GM21786 (cell line): Measurements from ENCODE around the gene UGT1A4.
"Not testable (repeated sequence)": the region's sequence is repeated elsewhere in the genome, so short reads cannot be mapped to it uniquely, and the experiment has no call there.

Experiments used
- ATAC-seq: cut with Tn5 transposase; IDR thresholded peaks from one replicate; pipeline ENCODE4 v1.9.1; 2021; ENCODE audit not compliant: unreplicated experiment

UGT1A4 gene

DNA sequence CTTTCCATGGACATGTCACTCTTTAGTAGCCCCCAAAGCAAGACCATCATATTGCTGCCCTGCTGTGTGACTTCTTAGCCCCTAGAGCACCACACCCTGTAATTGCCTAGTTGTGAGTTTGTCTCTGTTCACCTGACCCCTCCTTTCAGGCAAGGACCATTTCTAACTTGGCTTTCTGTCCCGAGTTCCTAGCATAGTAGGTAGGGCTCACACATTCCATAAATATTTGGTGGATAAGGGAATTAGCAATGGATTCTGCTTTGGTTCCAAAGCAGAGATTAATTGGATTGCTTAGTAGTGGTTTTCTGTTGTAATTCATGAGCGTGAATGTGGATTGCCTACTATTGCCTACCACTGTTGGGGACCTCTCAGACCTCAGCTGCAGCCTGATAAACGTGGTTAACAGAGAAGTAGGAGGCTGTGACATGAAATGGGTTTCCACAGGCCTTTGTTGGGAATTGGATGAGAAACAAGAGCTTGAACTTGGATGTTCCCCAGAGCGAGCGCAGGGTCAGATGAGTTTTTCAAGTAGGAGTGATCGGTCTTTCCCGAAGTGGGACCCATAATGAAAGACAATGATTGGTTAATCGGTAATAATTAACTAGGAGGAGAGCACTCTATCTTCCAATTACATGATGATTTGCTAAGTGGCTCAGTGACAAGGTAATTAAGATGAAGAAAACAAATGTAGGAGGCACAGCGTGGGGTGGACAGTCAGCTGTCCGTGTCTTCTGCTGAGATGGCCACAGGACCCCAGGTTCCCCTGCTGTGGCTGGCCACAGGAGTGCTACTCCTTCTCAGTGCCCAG lies 28.1 kb downstream of the UGT1A4 start:
- no peak for ATAC-seq

- ATAC-seq, result no peak
Observed at GRCh38 chr2:233747283-233747544, 28.7 kb downstream of the UGT1A4 start.

DNA sequence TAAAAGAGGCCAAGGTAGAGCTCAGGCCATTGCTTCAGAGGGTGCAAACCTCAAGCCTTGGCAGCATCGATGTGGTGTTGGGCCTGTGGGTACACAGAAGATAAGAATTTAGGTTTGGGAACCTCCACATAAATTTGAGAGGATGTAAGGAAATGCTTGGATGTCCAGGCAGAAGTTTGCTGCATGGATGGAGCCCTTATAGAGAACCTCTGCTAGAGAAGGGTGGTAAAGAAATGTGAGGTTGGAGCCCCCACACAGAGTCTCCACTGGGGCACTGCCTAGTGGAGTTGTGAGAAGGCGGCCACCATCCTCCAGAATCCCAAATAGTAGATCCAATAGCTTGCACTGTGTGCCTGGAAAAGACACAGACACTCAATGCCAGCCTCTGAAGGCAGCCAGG lies 32.2 kb downstream of the UGT1A4 start:
- not testable (repeated sequence) for ATAC-seq

GRCh38 chr2:233751212-233752009 lies 32.9 kb downstream of the UGT1A4 start:
- not testable (repeated sequence) for ATAC-seq

- ATAC-seq, result no peak
Observed at GRCh38 chr2:233754872-233755611, 36.5 kb downstream of the UGT1A4 start.

GRCh38 chr2:233756429-233757081 lies 38.0 kb downstream of the UGT1A4 start:
- no peak for ATAC-seq

- no peak for ATAC-seq
Observed at GRCh38 chr2:233758141-233758540, 39.6 kb downstream of the UGT1A4 start.

- ATAC-seq, result no peak
Observed at GRCh38 chr2:233758849-233759248, 40.3 kb downstream of the UGT1A4 start.

GRCh38 chr2:233760043-233760442 lies 41.5 kb downstream of the UGT1A4 start, which contains the start of gene UGT1A1:
Gene UGT1A1 (plus strand): TSS chr2:233760270. CDS start chr2:233760288, 18 bp downstream.
- ATAC-seq, result no peak

DNA sequence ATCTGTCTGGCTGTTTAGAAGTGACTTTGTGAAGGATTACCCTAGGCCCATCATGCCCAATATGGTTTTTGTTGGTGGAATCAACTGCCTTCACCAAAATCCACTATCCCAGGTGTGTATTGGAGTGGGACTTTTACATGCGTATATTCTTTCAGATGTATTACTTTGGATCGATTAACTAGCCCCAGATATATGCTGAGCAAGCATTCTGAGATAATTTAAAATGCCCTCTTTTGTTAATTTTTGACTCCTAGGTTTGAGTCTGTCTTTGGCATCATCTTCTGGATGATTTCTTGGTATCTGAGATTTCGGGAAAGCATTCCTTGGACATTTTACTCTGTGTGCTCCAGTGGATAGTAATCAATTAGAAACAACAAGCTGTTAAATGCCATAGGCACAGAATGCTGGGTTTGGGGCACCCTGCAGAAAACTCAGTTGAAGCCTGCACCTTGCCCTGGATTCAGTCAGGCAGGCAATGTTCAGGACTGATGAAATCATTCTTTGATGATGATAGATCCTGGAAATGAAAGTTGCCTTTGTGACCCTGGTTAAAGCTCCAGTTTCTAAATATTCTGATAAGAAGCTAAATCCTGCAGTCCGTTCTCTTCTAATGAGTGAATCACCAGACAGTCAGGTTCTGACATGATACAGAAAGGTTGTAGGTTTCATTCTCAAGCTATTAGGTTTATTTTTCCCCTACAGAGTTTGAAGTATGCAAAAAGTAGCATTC lies 42.7 kb downstream of the UGT1A4 start:
- no peak for ATAC-seq

DNA sequence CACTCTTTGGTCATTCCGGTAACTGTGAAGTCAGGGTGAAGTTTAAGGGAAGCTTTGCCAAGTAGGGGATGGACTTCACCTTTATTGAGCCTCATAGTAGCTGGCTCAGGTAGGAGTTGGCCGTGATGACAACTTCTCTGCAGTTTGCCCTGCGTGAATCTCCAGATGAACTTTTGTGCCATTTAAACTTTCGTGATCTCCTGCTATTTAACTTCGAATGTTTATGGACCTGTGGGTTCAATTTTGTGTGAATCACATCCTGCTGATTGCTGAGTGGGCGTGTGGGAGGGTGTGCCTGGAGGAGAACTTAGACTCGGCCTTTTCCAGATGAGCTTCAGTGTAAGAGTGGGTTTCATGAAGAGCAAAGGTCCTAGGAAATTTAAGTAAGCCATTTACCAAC lies 45.7 kb downstream of the UGT1A4 start:
- no peak for ATAC-seq

GRCh38 chr2:233764761-233765160 lies 46.2 kb downstream of the UGT1A4 start:
- no peak for ATAC-seq

- no peak for ATAC-seq
Observed at GRCh38 chr2:233766416-233766815, 47.9 kb downstream of the UGT1A4 start.

- no peak for ATAC-seq
Observed at GRCh38 chr2:233768076-233768475, 49.5 kb downstream of the UGT1A4 start.

GRCh38 chr2:233769260-233769659 lies 50.7 kb downstream of the UGT1A4 start:
- no peak for ATAC-seq

DNA sequence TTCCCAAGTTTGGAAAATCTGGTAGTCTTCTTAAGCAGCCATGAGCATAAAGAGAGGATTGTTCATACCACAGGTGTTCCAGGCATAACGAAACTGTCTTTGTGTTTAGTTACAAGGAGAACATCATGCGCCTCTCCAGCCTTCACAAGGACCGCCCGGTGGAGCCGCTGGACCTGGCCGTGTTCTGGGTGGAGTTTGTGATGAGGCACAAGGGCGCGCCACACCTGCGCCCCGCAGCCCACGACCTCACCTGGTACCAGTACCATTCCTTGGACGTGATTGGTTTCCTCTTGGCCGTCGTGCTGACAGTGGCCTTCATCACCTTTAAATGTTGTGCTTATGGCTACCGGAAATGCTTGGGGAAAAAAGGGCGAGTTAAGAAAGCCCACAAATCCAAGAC lies 53.6 kb downstream of the UGT1A4 start:
- no peak for ATAC-seq

- no peak for ATAC-seq
Observed at GRCh38 chr2:233772583-233772982, 54.0 kb downstream of the UGT1A4 start.

- no peak for ATAC-seq
Observed at GRCh38 chr2:233773854-233774253, 55.3 kb downstream of the UGT1A4 start.

DNA sequence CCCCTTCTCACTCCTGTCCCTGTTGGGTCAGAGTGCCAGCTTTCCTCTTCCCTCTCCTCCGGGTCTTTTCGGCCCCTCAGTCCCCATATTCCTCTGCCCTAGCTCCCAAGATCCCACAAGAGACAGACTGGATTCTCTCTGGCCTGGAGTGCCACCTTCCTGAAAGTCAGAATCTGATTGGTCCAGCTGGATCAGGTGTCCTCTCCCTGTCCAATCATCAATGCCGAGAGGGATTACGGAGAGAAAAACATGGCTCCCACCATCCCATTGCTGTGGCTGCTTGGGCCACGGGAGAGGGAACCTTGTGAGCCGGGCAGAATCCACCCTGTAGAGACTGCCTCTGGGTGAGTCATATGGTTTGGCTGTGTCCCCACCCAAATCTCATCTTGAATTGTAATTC lies 56.9 kb downstream of the UGT1A4 start:
- no peak for ATAC-seq

DNA sequence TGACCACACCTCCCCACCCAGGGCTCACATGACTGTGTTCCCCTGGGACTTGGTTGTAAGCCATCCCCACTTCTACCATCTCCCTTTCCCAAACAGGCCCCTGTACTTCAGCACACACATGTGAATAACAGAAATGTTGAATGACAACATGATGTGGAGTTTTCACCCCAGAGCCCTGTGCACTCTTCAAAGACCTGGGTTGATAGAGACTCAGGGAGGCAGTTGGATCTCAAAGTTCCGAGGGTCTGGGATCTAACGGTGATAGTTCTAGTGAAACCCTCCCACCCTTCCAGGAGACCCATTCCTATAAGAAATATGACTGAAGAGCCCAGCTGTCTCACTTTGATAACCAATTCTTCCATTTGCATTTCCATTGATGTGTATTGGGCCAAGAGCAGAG lies 59.5 kb downstream of the UGT1A4 start, which contains the start of gene MROH2A:
TSS of gene MROH2A (plus strand) at position 301 of the 400 bp plus-strand sequence. CDS start 1,029 bp downstream, outside the sequence.
- ATAC-seq, result no peak
